Endothelial cell of umbilical vein (primary cell): Measurements from ENCODE around the gene NTMT2.

Experiments used
- CTCF ChIP-seq, 2 donors: IDR thresholded peaks; 1 replicate in 1 of 2; 2 replicates in 1 of 2; pipeline ENCODE4 v1.5.1; 2011; ENCODE audit warnings: low read length in 2 of 2, mild to moderate bottlenecking in 2 of 2, moderate library complexity in 2 of 2, control low read depth in 1 of 2, inconsistent platforms in 1 of 2, low read depth in 1 of 2; ENCODE audit not compliant: insufficient read depth in 1 of 2; ENCODE audit errors: extremely low read depth in 1 of 2
- EZH2 ChIP-seq: IDR thresholded peaks from 2 replicates; pipeline ENCODE4 v1.6.1; 2012; ENCODE audit warnings: borderline replicate concordance, low read depth, mild to moderate bottlenecking, moderate library complexity, low read length, inconsistent platforms; ENCODE audit not compliant: severe bottlenecking
- POLR2A ChIP-seq: IDR thresholded peaks from 2 replicates; pipeline ENCODE4 v1.6.1; 2012; ENCODE audit warnings: low read depth, mild to moderate bottlenecking, control low read depth, low read length

DNA sequence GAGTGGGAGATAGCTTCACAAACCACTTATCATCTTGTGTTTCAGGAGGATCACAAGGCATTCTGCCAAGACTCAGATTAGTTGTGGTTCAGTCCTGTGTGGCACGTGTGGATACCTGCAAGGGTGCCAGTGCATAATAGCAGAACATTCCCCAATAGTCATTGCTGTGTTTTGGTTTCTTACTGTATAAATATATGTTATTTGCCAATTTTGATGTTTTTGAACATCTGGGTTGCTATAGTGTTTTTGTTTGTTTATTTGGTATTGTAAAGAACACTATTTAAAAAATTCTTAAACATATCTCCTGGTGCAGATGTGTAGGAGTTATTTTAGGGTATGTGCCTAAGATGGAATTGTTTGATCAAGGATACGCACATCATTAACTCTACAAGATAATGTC, 5.4 kb upstream of the NTMT2 start:
- TF ChIP-seq EZH2 = no peak
- no peak for TF ChIP-seq CTCF (IDR thresholded peaks at IDR 0.05; ENCODE audit: extremely low read depth in 1 of 2, insufficient read depth in 1 of 2, low read depth in 1 of 2, low read length in 2 of 2)
- TF ChIP-seq POLR2A = no peak
